Brain microvascular endothelial cell (primary cell): ENCODE results near the gene KANSL1.

Source experiments
- DNase-seq: peaks from one replicate; pipeline ENCODE4 v3.0.0-alpha.2; 2020
- H3K27ac ChIP-seq: fragments of 250-450 bp; sonication (Bioruptor Pico); 2 replicates; pipeline ENCODE4 v1.5.1; 2020; ENCODE audit warnings: mild to moderate bottlenecking, moderate library complexity
- H3K27me3 ChIP-seq: fragments of 250-450 bp; sonication (Bioruptor Pico); replicated peaks from 2 replicates; pipeline ENCODE4 v1.5.1; 2020; ENCODE audit warnings: mild to moderate bottlenecking
- H3K36me3 ChIP-seq: fragments of 250-450 bp; sonication (Bioruptor Pico); replicated peaks from 2 replicates; pipeline ENCODE4 v1.5.1; 2020; ENCODE audit warnings: mild to moderate bottlenecking
- H3K4me3 ChIP-seq: 2 replicates; pipeline ENCODE4 v1.5.1; 2011; ENCODE audit warnings: low read depth, mild to moderate bottlenecking, control low read depth, low read length, moderate library complexity
- in situ Hi-C: cut with HindIII; loops from 2 replicates; pipeline ENCODE4 v1.10.0; 2017; ENCODE audit warnings: low sequenced_read_pairs, low pct_ligation_motif_present
- TF ChIP-seq, protein P1 (sequence below): IDR thresholded peaks from 2 replicates; pipeline ENCODE4 v1.5.1; 2011; ENCODE audit warnings: low read depth, mild to moderate bottlenecking, moderate library complexity, low read length, control low read depth, inconsistent platforms; ENCODE audit errors: missing control alignments

Gene KANSL1

DNA sequence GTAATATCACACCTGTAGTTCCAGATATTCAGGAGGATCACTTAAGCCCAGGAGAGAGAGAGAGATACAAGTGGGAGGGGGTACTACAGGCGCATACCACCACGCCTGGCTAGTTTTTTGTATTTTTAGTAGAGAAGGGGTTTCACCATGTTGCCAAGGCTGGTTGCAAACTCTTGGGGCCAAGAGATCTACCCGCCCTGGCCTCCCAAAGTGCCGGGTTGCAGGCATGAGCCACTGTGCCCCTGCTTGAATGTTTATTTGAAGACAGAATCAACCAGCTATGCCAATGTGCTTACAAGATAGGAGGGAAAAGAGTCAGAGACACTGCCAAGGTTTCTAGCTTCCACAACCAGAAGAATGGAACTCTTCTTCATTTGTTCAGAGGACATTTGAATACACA, 106.4 kb downstream of the KANSL1 start:
- TF ChIP-seq, protein P1, sequence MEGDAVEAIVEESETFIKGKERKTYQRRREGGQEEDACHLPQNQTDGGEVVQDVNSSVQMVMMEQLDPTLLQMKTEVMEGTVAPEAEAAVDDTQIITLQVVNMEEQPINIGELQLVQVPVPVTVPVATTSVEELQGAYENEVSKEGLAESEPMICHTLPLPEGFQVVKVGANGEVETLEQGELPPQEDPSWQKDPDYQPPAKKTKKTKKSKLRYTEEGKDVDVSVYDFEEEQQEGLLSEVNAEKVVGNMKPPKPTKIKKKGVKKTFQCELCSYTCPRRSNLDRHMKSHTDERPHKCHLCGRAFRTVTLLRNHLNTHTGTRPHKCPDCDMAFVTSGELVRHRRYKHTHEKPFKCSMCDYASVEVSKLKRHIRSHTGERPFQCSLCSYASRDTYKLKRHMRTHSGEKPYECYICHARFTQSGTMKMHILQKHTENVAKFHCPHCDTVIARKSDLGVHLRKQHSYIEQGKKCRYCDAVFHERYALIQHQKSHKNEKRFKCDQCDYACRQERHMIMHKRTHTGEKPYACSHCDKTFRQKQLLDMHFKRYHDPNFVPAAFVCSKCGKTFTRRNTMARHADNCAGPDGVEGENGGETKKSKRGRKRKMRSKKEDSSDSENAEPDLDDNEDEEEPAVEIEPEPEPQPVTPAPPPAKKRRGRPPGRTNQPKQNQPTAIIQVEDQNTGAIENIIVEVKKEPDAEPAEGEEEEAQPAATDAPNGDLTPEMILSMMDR = no peak
- in situ Hi-C loops = no loop called here
- DNase-seq = no peak
- Histone ChIP-seq H3K27ac (no peak overlapping the region), H3K27me3 (no peaks in the 10 kb centered on the region), H3K4me3 (no peak overlapping the region), H3K36me3 (no peaks in the 10 kb centered on the region)

DNA sequence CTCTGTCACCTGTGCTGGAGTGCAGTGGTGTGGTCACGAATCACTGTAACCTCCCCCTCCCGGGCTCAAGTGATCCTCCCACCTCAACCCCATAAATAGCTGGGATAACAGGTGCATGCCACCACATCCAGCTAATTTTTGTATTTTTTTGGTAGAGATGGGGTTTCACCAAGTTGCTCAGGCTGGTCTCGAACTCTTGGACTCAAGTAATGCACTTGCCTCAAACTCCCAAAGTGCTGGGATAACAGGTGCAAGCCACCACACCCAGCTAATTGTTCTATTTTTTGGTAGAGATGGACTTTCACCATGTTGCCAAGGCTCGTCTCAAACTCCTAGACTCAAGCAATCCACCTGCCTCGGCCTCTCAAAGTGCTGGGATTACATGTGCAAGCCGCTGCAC, 107.7 kb downstream of the KANSL1 start:
- Histone ChIP-seq H3K27ac (no peak overlapping the region), H3K36me3 (no peaks in the 10 kb centered on the region)
- in situ Hi-C loops = no loop called here

DNA sequence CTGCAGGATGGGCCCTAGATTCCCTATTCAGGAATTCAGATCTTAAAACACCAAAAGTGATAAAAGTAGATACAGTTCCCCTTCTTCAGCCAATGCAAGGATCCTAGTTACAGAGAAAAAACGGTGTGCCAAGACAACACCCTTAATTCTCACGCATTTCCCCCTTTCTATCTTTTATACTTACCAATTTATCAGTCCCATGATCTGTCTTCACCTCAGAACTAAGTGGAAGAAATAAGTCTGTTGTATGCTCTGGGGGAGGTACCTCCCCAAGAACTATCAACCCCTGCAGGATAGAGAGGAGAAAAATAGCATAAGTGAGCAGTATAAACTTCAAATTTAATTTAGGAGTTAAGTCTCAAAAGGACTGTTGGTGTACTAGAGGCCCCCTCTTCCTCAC, 111.0 kb downstream of the KANSL1 start:
- TF ChIP-seq, protein P1 = no peak
- Histone ChIP-seq H3K36me3 (peaks cover 2% of the 10 kb centered on the region), H3K27ac (no peak overlapping the region), H3K27me3 (no peaks in the 10 kb centered on the region), H3K4me3 (no peak overlapping the region)
- DNase-seq = no peak
- in situ Hi-C loops = no loop called here

More for the DNA sequence above, 107.7 kb downstream of the KANSL1 start:
- DNase-seq = no peak
- TF ChIP-seq, protein P1 = no peak
- no peak overlapping the region for H3K4me3 ChIP-seq
- H3K27me3 ChIP-seq = no peaks in the 10 kb centered on the region

GRCh38 chr17:46081018-46081320, 112.3 kb downstream of the KANSL1 start:
- Histone ChIP-seq H3K27ac (no peak overlapping the region), H3K27me3 (no peaks in the 10 kb centered on the region), H3K36me3 (peaks cover 2% of the 10 kb centered on the region), H3K4me3 (no peak overlapping the region)
- in situ Hi-C loops = no loop called here
- TF ChIP-seq, protein P1 = no peak
- DNase-seq = no peak

DNA sequence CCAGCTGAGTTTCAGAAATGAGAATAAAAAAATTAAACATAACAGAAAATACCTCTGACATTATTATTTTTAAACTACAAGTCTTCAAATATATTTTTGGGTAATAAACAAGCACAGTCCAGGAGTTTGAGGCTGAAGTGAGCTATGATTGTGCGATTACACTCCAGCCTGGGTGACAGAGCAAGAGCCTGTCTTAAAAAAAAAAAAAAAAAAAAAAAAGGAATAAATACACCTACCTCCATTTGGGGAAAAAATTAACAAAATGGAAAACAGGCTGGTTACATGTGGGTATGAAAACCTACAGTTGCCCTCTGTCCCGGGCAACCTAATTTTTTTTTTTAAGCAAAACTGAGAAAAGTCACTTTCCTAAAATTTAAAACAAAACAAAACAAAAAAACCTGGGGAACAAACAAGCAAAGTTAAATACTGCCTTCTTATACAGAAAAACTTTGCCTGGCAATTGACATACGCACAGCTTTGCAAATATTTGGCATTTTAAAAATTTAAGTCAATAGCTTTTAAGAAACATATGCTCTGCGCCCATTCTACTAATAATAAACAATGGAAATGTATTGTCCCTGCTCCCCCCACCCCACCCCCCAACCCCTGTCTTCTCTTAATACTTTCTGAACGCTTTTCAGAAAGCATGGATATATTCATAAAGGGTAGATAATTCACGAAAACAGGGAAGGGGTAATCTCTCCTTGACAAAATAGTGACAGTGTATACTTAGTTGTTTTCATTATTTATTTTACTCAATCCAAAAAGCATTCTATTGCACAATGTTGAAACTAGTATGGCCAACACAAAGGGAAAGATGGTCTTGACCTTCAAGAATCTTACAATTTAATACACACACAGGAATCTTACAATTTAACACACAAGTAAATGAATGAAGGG, 112.9 kb downstream of the KANSL1 start:
- in situ Hi-C loops = no loop called here
- Histone ChIP-seq H3K4me3 (no peak overlapping the region), H3K27me3 (no peaks in the 10 kb centered on the region), H3K27ac (no peak overlapping the region), H3K36me3 (peaks cover 2% of the 10 kb centered on the region)
- DNase-seq = no peak
- TF ChIP-seq, protein P1 = no peak

- Histone ChIP-seq H3K4me3 (no peak overlapping the region), H3K27ac (no peak overlapping the region), H3K27me3 (no peaks in the 10 kb centered on the region), H3K36me3 (peaks cover 2% of the 10 kb centered on the region)
- DNase-seq = no peak
- TF ChIP-seq, protein P1 = no peak
- in situ Hi-C loops = no loop called here
Measured at GRCh38 chr17:46078675-46079074, 114.6 kb downstream of the KANSL1 start.
